Uterus (tissue), 2 donors: Measurements from ENCODE around the gene MUC20.

Experiments
- POLR2A ChIP-seq, 2 donors: fragments of 450-650 bp; IDR thresholded peaks; one replicate each; pipeline ENCODE4 v1.6.1; 2016; ENCODE audit warnings: antibody characterized with exemption in 2 of 2, mild to moderate bottlenecking in 1 of 2, moderate library complexity in 1 of 2
- TF ChIP-seq, protein P1 (sequence below), 4 experiments: fragments of 200-600 bp in 2 of 4; fragments of 450-650 bp in 2 of 4; sonication (generic) in 2 of 4; IDR thresholded peaks; one replicate each; pipeline ENCODE4 v1.5.1; 2016 to 2019; ENCODE audit warnings: antibody characterized with exemption in 4 of 4, mild to moderate bottlenecking in 2 of 4, moderate library complexity in 1 of 4

DNA sequence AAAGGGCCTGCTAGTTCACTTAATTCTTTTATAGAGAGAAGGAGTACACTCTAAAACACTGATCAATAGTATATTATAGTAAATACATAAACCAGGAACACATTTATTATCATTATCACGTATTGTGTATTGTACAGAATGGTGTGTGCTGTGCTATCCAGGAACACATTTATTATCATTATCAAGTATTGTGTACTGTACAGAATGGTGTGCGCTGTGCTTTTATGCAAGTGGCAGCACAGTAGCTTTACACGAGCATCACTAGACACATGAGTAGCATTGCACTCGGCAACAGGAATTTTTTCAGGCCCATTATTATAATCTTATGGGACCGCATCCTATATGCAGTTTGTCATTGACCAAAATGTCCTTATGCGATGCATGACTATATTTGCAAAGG lies 20.9 kb upstream of the MUC20 start:
- TF ChIP-seq, protein P1, sequence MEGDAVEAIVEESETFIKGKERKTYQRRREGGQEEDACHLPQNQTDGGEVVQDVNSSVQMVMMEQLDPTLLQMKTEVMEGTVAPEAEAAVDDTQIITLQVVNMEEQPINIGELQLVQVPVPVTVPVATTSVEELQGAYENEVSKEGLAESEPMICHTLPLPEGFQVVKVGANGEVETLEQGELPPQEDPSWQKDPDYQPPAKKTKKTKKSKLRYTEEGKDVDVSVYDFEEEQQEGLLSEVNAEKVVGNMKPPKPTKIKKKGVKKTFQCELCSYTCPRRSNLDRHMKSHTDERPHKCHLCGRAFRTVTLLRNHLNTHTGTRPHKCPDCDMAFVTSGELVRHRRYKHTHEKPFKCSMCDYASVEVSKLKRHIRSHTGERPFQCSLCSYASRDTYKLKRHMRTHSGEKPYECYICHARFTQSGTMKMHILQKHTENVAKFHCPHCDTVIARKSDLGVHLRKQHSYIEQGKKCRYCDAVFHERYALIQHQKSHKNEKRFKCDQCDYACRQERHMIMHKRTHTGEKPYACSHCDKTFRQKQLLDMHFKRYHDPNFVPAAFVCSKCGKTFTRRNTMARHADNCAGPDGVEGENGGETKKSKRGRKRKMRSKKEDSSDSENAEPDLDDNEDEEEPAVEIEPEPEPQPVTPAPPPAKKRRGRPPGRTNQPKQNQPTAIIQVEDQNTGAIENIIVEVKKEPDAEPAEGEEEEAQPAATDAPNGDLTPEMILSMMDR (IDR thresholded peaks at IDR 0.05), result no peak
- no peak for TF ChIP-seq POLR2A (IDR thresholded peaks at IDR 0.05)
